Glutamatergic neuron (in vitro differentiated cells): ENCODE data around the gene EIF3A. TPM values are rescaled to one million over a fixed set of nuclear protein-coding genes. Genes with fewer than 3 reads are reported as not detected.
A peak's percentile ranks its signal among the peaks of the same experiment; 100 is the strongest.

ENCODE experiments used
- DNase-seq: peaks from one replicate; pipeline ENCODE4 v3.0.0; 2022
- H3K27ac Mint-ChIP-seq: one replicate; pipeline ENCODE4 v1.8.0; 2020; ENCODE audit warnings: mild to moderate bottlenecking, mixed read lengths, inconsistent platforms; ENCODE audit not compliant: unreplicated experiment
- H3K27me3 Mint-ChIP-seq: one replicate; pipeline ENCODE4 v1.8.0; 2020; ENCODE audit warnings: mild to moderate bottlenecking, moderate library complexity, mixed read lengths, inconsistent platforms; ENCODE audit not compliant: unreplicated experiment
- H3K36me3 Mint-ChIP-seq: one replicate; pipeline ENCODE4 v1.8.0; 2020; ENCODE audit warnings: mild to moderate bottlenecking, mixed read lengths, inconsistent platforms; ENCODE audit not compliant: unreplicated experiment
- H3K4me1 Mint-ChIP-seq: one replicate; pipeline ENCODE4 v1.8.0; 2020; ENCODE audit warnings: mild to moderate bottlenecking, low read depth, mixed read lengths, inconsistent platforms; ENCODE audit not compliant: unreplicated experiment
- H3K4me3 Mint-ChIP-seq: one replicate; pipeline ENCODE4 v1.8.0; 2020; ENCODE audit warnings: mild to moderate bottlenecking, mixed read lengths, inconsistent platforms; ENCODE audit not compliant: unreplicated experiment
- H3K9me3 Mint-ChIP-seq: one replicate; pipeline ENCODE4 v1.8.0; 2020; ENCODE audit warnings: mild to moderate bottlenecking, moderate library complexity, mixed read lengths, inconsistent platforms; ENCODE audit not compliant: unreplicated experiment
- CTCF ChIP-seq: fragments of 200-600 bp; sonication (generic); IDR thresholded peaks from one replicate; pipeline ENCODE4 v1.5.0; 2021; ENCODE audit not compliant: partially characterized antibody, unreplicated experiment
- total RNA-seq: library from RNA; stranded (reverse); fragmentation: NEBNext Ultra II Directional; extraction: Animal tissue kit (Norgen Biotek cat#: 25700); gene quantifications from one replicate; pipeline ENCODE4 v1.2.1, GENCODE V29; 2021; ENCODE audit not compliant: unreplicated experiment

EIF3A gene
- total RNA-seq, 1 donor from 2014 or later, result 110 TPM

- Mint-ChIP-seq H3K9me3 (peaks cover 4% of the 10 kb centered on the region), H3K27ac (no peak overlapping the region), H3K4me3 (no peak overlapping the region)
These were observed 9.6 kb upstream of the EIF3A start for GRCh38 chr10:119090026-119090795.

GRCh38 chr10:119087271-119087882 is 6.8 kb upstream of the EIF3A start:
- TF ChIP-seq CTCF, result no peak
- peaks cover 2% of the 10 kb centered on the region for H3K27me3 Mint-ChIP-seq
- H3K4me1 Mint-ChIP-seq, result peaks cover 3% of the 10 kb centered on the region
- DNase-seq, result no peak
- H3K4me3 Mint-ChIP-seq, result no peak overlapping the region
- H3K9me3 Mint-ChIP-seq, result peaks cover 6% of the 10 kb centered on the region
- no peaks in the 10 kb centered on the region for H3K36me3 Mint-ChIP-seq
- H3K27ac Mint-ChIP-seq, result no peak overlapping the region

More at GRCh38 chr10:119090026-119090795, 9.6 kb upstream of the EIF3A start:
- H3K36me3 Mint-ChIP-seq, result no peaks in the 10 kb centered on the region
- H3K27me3 Mint-ChIP-seq, result peaks cover 2% of the 10 kb centered on the region
- peaks cover 3% of the 10 kb centered on the region for H3K4me1 Mint-ChIP-seq
- TF ChIP-seq CTCF, result no peak
- DNase-seq, result no peak

GRCh38 chr10:119084896-119085295 is 4.3 kb upstream of the EIF3A start:
- no peak overlapping the region for H3K27ac Mint-ChIP-seq
- peaks cover 3% of the 10 kb centered on the region for H3K4me1 Mint-ChIP-seq
- H3K36me3 Mint-ChIP-seq, result no peaks in the 10 kb centered on the region
- TF ChIP-seq CTCF, result no peak
- H3K9me3 Mint-ChIP-seq, result peaks cover 9% of the 10 kb centered on the region
- no peak for DNase-seq
- peaks cover 6% of the 10 kb centered on the region for H3K27me3 Mint-ChIP-seq
- H3K4me3 Mint-ChIP-seq, result no peak overlapping the region

GRCh38 chr10:119079599-119080520 is 757 bp downstream of the EIF3A start:
- peak; percentile 80 for DNase-seq
- Mint-ChIP-seq H3K4me3 (peak overlapping the region; percentile 100), H3K36me3 (no peaks in the 10 kb centered on the region), H3K27ac (peak overlapping the region; percentile 97), H3K9me3 (peaks cover 14% of the 10 kb centered on the region), H3K4me1 (peaks cover 11% of the 10 kb centered on the region), H3K27me3 (peaks cover 12% of the 10 kb centered on the region)
- no peak for TF ChIP-seq CTCF
